Measurements from ENCODE around the gene ERCC6L2. TPM values are rescaled to one million over a fixed set of nuclear protein-coding genes. Genes with fewer than 3 reads are reported as not detected.

Gene ERCC6L2
- total and polyA plus RNA-seq, 2 of the 8 experiments (the other 6 are each of a cell fraction or from before 2014, with no cell fraction given) = 9.8 to 50.0 TPM

DNA sequence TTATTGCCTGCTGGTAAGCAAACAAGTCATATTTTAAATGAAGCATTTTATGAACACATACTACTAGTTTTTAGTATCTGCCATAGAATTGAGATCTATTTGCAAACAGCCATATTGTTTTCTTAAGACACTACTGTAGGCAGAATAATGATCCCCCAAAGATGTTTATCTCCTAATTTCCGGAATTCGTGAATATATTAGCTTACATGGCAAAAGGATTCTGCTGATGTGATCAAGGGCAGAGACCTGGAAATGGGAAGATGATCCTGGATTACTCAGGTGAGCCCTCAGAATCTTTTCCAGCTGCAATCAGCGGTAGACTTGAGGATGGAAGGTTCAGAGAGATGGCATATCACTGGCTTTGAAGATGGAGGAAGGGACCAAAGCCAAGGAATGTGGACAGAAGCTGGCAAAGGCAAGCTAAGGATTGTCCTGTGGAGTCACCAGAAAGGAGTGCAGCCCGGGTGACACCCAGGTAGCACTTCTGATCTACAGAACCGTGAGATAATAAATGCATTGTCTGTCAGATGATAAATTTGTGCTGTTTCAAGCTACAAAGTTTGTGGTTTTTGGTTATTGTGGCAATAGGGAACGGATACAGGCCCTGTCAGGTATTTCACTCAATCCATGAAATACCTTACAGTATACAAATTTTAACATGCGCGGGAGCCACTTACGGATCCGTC is 1.0 kb upstream of the ERCC6L2 start:
- POLR2A ChIA-PET (ENCODE audit: partially characterized antibody) = interaction anchor here (0.6 to 3.1 kb wide), 35 partner anchors 8 to 631 kb away, joined by 3 to 22 read pairs (median 4); no protein-coding TSS in a partner anchor

More for the DNA sequence above, 1.0 kb upstream of the ERCC6L2 start:
- Histone ChIP-seq H4K91ac (replicated peaks; ENCODE audit: insufficient read length, low read length) (no peak overlapping the region), H3K4me3 (ENCODE audit: extremely low read depth in 1 of 4, insufficient read depth in 2 of 4, low read depth in 3 of 4, low read length in 4 of 4) (peak overlapping the region in 1 of 4 experiments; percentile 7; a peak in 3 of 8 replicates), H3K56ac (replicated peaks; ENCODE audit: insufficient read length, low read depth, low read length) (no peak overlapping the region), H2BK15ac (ENCODE audit: low read length) (no peak overlapping the region), H2BK20ac (ENCODE audit: low read length) (no peak overlapping the region), H3K23me2 (ENCODE audit: low read depth, low read length) (peaks cover 10% of the 10 kb centered on the region), H3K4ac (replicated peaks; ENCODE audit: insufficient read length, low read depth, low read length) (no peak overlapping the region), H3K27me3 (replicated peaks in 1 of 4; ENCODE audit: control insufficient read depth in 3 of 4, extremely low read depth in 1 of 4, insufficient read depth in 3 of 4, low read length in 3 of 4) (no peaks in the 10 kb centered on the region), H3K79me1 (ENCODE audit: low read depth, low read length) (no peaks in the 10 kb centered on the region), H3K36me3 (ENCODE audit: control insufficient read depth in 2 of 4, insufficient read depth in 4 of 4, low read length in 3 of 4) (no peaks in the 10 kb centered on the region), H2AK5ac (ENCODE audit: low read depth, low read length) (no peak overlapping the region), H3K4me1 (replicated peaks in 1 of 4; ENCODE audit: control insufficient read depth in 3 of 4, insufficient read depth in 4 of 4, low read length in 3 of 4) (peaks cover 0 to 4% (median 0%) of the 10 kb centered on the region in 4 experiments; a peak in 3 of 7 replicates), H4K8ac (ENCODE audit: extremely low read depth, insufficient read depth, low read length) (no peak overlapping the region; the same call in 1 of the 2 replicates), H3K4me2 (ENCODE audit: insufficient read depth in 1 of 2, low read depth in 2 of 2, low read length in 2 of 2) (no peak overlapping the region; a peak in 3 of 4 replicates), H3K79me2 (ENCODE audit: control insufficient read depth in 1 of 2, insufficient read depth in 2 of 2, low read length in 2 of 2) (peaks cover 3 to 17% of the 10 kb centered on the region in 2 experiments; a peak in 3 of 4 replicates), H3K14ac (ENCODE audit: insufficient read length) (no peak overlapping the region), H3K27ac (ENCODE audit: low read depth, low read length) (peak overlapping the region; percentile 99), H2AFZ (ENCODE audit: low read length) (peak overlapping the region; percentile 58), H2BK120ac (replicated peaks; ENCODE audit: low read depth, low read length) (no peak overlapping the region), H3K23ac (ENCODE audit: insufficient read length) (no peak overlapping the region), H4K20me1 (replicated peaks in 1 of 2; ENCODE audit: control insufficient read depth in 1 of 2, insufficient read depth in 2 of 2, low read length in 2 of 2) (peaks cover 0 to 2% of the 10 kb centered on the region in 2 experiments), H2BK12ac (ENCODE audit: low read depth, low read length) (0 out of 2 replicates have a peak overlapping the region, but pooled peaks have one; percentile 51), H4K5ac (ENCODE audit: insufficient read length, low read depth, low read length) (no peak overlapping the region), H3K9me3 (ENCODE audit: insufficient read depth in 2 of 2, low read depth in 1 of 2, low read length in 1 of 2) (no peaks in the 10 kb centered on the region), H2BK5ac (ENCODE audit: low read depth, low read length) (no peak overlapping the region; the same call in 1 of the 2 replicates), H3K18ac (ENCODE audit: extremely low read depth, low read length) (no peak overlapping the region), H3K9ac (replicated peaks in 1 of 4; ENCODE audit: extremely low read depth in 1 of 4, low read depth in 3 of 4, low read length in 3 of 4) (peak overlapping the region in 3 of 4 experiments; percentile 90 to 99 (median 92))
- FAIRE-seq (no peak), DNase-seq (ENCODE audit: low read depth in 1 of 2, low spot score in 2 of 2) (no peak)
- no peak for TF ChIP-seq KDM4A (IDR thresholded peaks at IDR 0.05; ENCODE audit: low read depth, low read length, severe bottlenecking)
- TF ChIP-seq RXRA (IDR thresholded peaks at IDR 0.05; ENCODE audit: insufficient read depth, low read depth, low read length) = no peak
- 0 out of 2 replicates have a peak, but pooled peaks have one; percentile 28 for TF ChIP-seq TEAD4 (IDR thresholded peaks at IDR 0.05; ENCODE audit: low read depth, low read length)
- no peak for TF ChIP-seq POU5F1 (IDR thresholded peaks at IDR 0.05; ENCODE audit: low read depth, low read length)
- 41% methylated on average over 10 of the region's 10 CpGs; no CpG with 5 or more reads in 1 of the 2 experiments for WGBS, 2 experiments (ENCODE audit: extremely low coverage in 1 of 2, insufficient coverage in 1 of 2, insufficient read length in 1 of 2, insufficient replicate concordance in 2 of 2, low coverage in 1 of 2, low lambda C conversion rate in 2 of 2, missing lambda C conversion rate in 1 of 2)
- CTCF ChIA-PET (ENCODE audit: partially characterized antibody) = interaction anchor here (0.6 to 2.4 kb wide), 4 partner anchors 16 to 138 kb away, joined by 3 to 6 read pairs (median 3); no protein-coding TSS in a partner anchor
